HG02981 (cell line): Measurements from ENCODE around the gene COL11A2.

Experiments used
- ATAC-seq: cut with Tn5 transposase; IDR thresholded peaks from one replicate; pipeline ENCODE4 v1.9.1; 2021; ENCODE audit warnings: mild to moderate bottlenecking, moderate library complexity; ENCODE audit not compliant: unreplicated experiment

The COL11A2 gene

DNA sequence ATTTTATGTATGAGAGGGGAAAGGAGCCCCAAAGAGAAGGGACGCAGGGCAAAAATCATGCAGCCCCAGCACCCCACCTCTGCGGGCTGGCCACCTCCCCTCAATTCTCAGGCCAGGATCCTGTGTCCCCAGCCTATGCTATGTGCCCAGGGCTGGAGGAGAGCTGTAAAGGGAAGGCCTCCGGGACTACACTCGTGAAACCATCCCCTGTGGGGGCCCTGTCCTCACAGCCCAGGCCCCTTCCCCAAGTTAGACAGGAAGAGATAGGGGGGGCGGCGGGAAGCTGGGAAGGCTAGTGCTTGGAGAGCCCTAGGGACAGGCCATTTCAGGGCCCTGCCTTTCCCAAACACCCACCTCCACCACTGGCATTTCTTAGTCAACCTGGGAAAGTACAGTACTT, 1.4 kb upstream of the COL11A2 start:
- ATAC-seq, result no peak

- ATAC-seq, result no peak
These were observed 670 bp upstream of the COL11A2 start for GRCh38 chr6:33192671-33193602.

DNA sequence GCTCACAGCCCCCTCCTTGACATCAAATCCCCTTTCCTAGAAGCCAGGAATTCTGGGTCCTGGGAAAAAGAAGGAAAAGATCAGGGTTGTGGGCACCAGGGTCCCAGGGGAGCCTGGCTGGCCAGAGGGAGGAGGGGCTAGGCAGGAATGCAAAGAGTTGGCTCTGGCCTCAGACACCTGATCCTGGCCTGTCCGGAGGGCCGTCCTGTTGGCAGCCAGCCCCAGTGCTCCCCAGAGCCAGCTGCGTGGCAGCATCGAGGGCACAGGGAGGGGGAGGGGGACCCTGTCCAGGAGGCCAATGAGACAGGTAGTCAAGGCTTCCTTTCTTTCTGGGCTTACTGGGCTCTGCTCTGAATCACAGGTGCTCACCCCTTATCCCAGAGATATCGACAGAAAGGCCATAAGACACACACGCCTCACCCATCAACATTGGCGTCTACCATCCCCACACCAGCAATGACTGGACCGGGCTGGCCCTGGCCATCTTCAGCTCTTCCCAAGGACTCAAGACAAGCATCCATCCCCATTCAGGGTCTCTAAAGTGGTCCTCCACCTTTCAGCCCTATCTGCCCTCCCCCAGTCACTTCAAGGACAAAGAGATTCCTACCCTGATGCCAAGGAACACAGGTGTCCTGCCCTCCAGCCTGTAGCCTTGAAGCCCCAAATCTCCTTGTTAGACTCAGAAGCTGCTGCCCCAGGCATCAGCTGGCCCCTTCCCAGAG, 723 bp downstream of the COL11A2 start:
- ATAC-seq, result no peak

DNA sequence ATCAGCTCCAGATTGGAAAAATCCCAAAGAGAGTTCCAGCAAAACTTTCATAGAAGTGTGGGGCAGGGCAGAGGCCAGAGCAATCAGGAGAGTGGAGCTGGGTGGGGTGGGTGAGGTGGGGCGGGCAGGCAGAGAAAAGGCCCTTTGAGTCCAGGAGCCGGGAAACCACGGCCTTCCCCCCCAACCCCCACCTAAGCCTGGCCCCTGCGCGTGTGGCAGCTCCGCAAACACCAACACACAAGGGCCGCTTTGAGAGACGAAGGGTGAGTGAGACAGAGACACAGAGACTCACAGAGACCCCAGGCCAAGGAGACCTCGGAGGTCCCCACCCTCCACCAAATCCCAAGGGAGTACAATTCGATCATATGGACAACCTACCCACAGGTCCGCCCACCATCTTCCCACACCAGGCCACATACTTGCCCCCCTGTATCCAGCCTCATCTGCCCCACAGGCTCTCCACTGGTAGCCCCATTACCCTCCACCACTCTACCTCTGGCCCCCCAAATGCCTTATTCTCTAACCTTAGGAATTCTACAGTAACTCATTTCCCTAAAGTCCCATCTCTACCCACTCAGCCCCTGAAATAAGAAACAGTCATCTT, 1.7 kb downstream of the COL11A2 start:
- ATAC-seq, result no peak

GRCh38 chr6:33189625-33190448, 2.4 kb downstream of the COL11A2 start:
- ATAC-seq, result no peak

DNA sequence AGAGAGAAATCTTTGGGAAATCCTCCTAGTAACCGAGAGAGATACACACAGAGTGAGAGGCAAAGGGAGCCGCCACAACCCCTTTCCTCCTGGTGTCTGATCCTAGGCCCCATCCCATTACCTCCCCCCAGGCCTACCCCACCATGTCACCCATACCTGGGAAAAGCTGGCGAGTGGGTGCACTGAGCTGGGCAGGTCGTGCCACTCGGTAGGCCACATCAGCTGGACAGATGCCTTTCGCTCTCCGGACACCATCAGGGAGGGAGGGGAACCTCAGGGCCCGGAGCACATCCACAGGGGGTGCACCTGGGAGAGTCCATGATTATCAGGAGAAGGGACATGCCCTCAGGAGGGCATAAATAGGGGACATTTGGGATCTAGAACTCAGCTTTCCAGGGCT, 3.1 kb downstream of the COL11A2 start:
- ATAC-seq, result no peak

- no peak for ATAC-seq
These were observed 4.5 kb downstream of the COL11A2 start for GRCh38 chr6:33187809-33188208.

- ATAC-seq, result no peak
These were observed 6.5 kb downstream of the COL11A2 start for GRCh38 chr6:33185654-33186187.

GRCh38 chr6:33185190-33185589, 7.1 kb downstream of the COL11A2 start:
- no peak for ATAC-seq

GRCh38 chr6:33183071-33183683, 9.1 kb downstream of the COL11A2 start:
- no peak for ATAC-seq

DNA sequence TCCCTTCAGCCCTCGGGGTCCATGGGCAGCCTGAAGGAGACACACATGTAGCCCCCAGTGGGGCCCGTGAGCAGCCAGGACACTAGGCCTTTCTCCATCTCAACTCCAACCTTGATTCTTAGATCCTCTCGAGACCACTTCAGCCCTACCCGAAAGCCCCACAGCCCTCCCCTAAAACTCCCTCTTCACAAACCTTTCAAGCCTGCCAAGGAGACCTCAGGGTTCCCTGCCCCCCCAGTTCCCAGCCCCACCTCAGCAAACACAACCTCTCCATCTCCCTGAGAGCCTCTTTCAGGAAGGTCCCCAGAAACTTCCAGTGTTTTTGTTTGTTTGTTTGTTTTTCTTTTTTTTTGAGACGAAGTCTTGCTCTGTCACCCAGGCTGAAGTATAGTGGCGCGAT, 11.1 kb downstream of the COL11A2 start:
- ATAC-seq, result no peak

DNA sequence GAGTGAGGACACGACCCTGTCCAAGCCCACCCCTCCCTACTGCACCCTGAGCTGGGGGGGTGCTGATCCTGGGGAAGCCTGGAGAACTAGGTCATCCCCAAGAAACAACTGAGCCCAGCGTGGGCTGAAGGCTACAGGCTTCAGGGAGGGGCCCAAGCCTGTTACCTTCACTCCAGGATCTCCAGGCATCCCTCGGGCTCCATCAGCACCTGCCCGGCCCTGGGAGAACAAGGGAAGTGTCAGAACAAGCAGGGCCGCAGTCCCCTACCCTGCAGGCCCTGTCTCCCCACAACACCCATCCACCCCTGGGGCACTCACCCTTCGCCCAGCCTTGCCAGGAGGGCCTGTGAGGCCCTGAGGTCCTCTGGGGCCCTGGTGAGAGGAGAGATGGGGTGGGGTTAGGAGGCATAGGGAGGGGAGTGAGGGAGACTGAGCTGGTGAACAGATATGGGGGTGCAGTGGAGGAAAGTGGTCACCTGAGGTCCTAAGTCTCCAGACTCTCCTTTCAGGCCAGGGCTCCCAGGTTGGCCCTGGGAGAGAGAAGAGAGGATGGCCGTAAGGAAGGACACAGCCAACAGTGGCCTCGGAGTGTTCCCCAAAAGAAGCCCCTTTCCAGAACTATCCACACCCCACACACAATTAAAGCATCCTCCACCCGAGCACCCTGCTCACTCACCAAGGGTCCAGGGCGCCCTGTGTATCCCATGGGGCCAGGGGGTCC, 13.4 kb downstream of the COL11A2 start:
- no peak for ATAC-seq

DNA sequence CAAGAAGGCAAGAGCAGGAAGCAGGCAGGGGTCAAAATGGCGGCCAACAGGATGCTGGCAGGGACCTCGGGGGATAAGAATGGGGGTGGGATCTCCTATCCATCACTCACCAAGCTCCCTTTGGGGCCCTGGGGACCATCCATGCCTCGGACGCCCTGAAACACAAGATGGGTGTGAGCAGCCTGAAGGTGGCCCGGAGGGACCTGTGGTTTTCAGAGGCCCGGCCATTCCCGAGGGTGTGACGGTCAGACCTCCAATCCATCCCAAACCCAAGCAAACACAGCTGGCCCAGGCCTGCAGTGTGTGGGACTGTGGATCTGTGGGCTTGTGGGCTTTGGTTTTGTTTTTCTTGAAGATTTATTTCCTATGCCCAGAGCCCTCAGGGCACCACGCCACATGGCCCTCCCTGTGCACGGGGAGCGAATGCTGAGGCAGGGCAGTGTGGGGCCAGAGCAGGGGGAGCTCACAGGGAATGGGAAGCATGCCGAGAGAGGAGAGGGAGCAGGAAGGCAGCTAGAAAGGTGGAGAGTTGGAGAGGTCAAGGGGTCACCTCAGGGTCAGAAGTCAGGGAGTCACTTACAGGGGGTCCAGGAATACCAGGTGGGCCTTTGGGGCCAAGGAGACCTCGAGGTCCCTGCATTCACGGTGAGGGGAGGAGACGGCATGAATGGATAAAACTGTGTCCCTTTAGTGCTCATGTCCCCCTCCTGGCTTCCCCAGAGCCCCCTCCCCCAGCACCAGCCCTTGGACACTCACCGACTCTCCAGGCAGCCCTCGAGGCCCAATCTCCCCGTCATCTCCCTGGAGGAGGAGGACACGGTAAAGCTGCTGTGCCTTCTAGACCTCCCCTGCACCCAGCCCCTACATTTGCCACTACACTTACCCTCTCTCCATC, 14.5 kb downstream of the COL11A2 start:
- ATAC-seq, result no peak

DNA sequence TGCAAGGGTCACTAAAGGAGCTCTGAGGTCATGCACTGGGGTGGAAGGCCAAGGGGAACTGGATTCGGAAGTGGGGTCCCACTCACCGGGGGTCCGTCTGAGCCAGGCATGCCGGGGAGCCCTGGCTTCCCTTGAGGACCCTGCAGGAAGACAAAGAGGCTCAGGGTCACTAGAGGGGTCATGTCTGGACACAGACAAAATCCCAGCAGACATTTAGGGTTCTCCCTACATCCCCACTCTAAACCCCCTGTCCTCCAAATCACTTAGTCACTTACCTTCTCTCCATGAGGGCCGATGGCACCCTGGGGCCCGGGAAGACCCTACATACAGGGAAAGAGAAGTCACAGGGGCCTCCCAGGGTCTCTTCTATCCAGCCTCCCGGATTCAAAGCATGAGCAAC, 15.4 kb downstream of the COL11A2 start:
- ATAC-seq, result no peak

DNA sequence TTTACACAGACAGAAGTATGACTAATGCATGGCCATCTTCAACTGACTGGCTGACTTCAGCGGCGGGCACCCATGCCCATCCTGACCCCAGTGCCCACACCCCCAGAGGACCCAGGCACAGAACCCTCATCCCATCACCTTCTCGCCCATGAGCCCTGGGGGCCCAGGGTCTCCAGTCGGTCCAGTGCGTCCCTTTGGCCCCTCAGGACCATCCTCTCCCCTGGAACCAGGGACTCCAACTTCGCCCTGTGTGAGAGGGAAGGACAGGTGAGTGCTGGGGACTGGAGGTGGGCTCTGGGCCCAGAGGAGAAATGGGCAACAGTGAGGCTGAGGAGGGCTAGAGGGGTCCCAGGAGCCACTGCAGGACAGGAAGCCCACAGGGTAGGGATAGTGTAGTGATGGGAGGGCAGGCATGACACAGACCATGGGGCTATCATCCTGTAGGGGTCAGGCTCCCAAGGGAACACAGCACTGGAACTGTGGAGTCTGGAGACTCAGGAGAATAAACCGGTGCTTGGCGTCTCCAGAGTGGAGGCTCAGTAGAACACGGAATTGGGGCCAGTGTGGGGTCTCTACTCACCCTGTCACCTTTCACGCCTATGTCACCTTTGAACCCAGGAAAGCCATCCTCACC, 16.7 kb downstream of the COL11A2 start:
- no peak for ATAC-seq

DNA sequence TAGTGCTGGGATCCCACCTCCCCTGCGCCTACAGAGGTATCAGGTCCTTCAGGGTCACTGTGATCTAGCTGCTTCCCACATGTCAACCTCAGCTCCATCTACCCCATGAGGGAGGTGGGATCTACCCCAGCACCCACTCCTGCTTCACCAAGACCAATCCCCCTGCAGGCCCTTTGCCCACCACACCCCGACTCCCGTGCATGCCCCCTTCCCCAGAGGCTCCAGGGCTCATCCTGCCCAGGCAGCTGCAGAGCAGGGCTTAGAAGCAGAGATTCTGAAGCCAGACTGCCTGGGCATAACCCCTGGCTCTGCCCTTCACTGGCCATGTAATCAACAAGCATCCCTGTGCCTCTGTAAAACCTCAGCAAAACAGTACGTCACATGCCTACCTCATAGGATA, 17.5 kb downstream of the COL11A2 start:
- ATAC-seq, result no peak

GRCh38 chr6:33173535-33174180, 18.6 kb downstream of the COL11A2 start:
- ATAC-seq, result no peak
